SK-MEL-5 (cell line): ENCODE measurements around the gene HEYL. TPM values are rescaled to one million over a fixed set of nuclear protein-coding genes. Genes with fewer than 3 reads are reported as not detected.

Experiments used
- DNase-seq: peaks from one replicate; pipeline ENCODE4 v3.0.0-alpha.2; 2016; ENCODE audit warnings: low read depth, low spot score
- in situ Hi-C: cut with HindIII; loops from 2 replicates; pipeline ENCODE4 v1.10.0; 2016; ENCODE audit warnings: low sequenced_read_pairs, high pct_unique_total_duplicates, low pct_unique_long_range_greater_than_20kb
- total RNA-seq: library from RNA; depleted of rRNA; stranded (reverse); fragments of >200 nt; shearing (Covaris generic); gene quantifications from 2 replicates; pipeline ENCODE4 v1.2.3, GENCODE V29; 2014; rRNA removed

The HEYL gene
- total RNA-seq, 1 experiment from 2014 or later, result not detected

DNA sequence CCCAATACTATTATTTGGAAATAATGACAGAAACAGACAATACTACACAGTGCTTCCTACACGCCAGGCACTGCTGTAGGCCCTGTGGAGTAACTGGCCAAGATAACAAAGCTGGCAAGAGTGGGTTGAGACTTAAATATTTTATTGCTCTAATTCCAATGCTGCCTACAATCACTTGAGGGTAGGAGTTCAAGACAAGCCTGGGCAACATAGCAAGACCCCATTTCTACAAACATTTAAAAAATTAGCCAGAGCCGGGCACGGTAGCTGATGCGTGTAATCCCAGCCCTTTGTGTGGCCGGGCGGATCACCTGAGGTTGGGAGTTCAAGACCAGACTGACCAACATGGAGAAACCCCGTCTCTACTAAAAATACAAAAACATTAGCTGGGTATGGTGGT lies 53.5 kb downstream of the HEYL start:
- in situ Hi-C loops, result no loop called here
- DNase-seq, result no peak

DNA sequence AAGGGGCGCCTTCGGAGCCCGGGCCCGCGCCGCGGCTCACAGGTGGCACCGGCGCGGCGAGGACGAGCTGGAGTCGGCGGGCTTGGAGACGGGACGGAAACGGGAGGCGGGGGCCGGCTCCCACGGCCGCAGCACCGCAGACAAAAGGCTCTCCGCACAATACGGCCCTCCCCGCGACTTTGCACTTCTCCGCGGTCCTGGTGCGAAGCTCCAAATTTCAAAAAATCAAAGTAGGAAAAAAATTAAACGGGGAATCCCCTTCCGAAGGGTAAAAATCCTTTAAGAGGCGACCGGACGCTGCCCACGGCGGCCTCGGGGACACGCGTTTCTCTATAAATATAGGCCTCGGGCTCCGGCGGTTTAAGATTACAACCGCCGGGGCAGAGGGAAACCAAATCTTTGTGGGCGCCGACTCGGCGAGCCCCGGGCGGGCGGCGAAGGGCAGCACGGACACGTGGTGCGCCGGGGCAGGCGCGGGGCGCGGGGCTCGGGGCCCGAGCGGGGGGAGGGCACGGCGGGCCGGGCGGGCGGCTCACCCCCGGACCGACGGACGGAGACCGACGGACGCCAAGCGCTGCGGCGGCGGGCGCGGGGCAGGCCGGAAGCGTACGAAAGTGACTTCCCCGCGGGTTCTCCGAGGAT lies 63.3 kb downstream of the HEYL start:
- in situ Hi-C loops, result no loop called here
- no peak for DNase-seq

- peak; percentile 47 for DNase-seq
- in situ Hi-C loops, result no loop called here
Measured at GRCh38 chr1:39575191-39576015, 64.0 kb downstream of the HEYL start.

- in situ Hi-C loops, result no loop called here
- no peak for DNase-seq
Measured at GRCh38 chr1:39574646-39575045, 64.8 kb downstream of the HEYL start.

Other genes with a start within 250 kb of the HEYL start
- gene BMP8A, start 148.0 kb downstream of the HEYL start, total RNA-seq, result not detected in 2 replicates
- gene PABPC4, start 62.9 kb downstream of the HEYL start, total RNA-seq, result 111 and 112 TPM in 2 replicates
- gene NT5C1A, start 32.5 kb upstream of the HEYL start, total RNA-seq, result 0.13 TPM in 2 replicates
- 0.93 and 1.3 TPM in 2 replicates for gene HPCAL4, start 51.8 kb upstream of the HEYL start, total RNA-seq
- 33.3 and 39.1 TPM in 2 replicates for gene PPIE, start 99.2 kb upstream of the HEYL start, total RNA-seq
- gene OXCT2, start 131.7 kb upstream of the HEYL start, total RNA-seq, result 0.24 and 0.26 TPM in 2 replicates
- 5.2 and 6.2 TPM in 2 replicates for gene BMP8B, start 149.2 kb upstream of the HEYL start, total RNA-seq
- gene TRIT1, start 243.9 kb upstream of the HEYL start, total RNA-seq, result 41.7 and 43.9 TPM in 2 replicates